Nephron progenitor cell (in vitro differentiated cells): ENCODE results near the gene TPPP.

Experiments used
- DNase-seq: peaks from one replicate; pipeline ENCODE4 v3.0.0; 2021
- H3K27ac Mint-ChIP-seq: 2 replicates; pipeline ENCODE4 v1.8.0; 2021; ENCODE audit warnings: mild to moderate bottlenecking, moderate library complexity, mixed read lengths
- H3K27me3 Mint-ChIP-seq: 2 replicates; pipeline ENCODE4 v1.8.0; 2021; ENCODE audit warnings: mild to moderate bottlenecking, low read depth, mixed read lengths; ENCODE audit not compliant: poor library complexity
- H3K36me3 Mint-ChIP-seq: 2 replicates; pipeline ENCODE4 v1.8.0; 2021; ENCODE audit warnings: low read depth, mixed read lengths
- H3K4me1 Mint-ChIP-seq: 2 replicates; pipeline ENCODE4 v1.8.0; 2021; ENCODE audit warnings: mixed read lengths
- H3K4me3 Mint-ChIP-seq: 2 replicates; pipeline ENCODE4 v1.8.0; 2021; ENCODE audit warnings: mild to moderate bottlenecking, moderate library complexity, mixed read lengths
- H3K9me3 Mint-ChIP-seq: 2 replicates; pipeline ENCODE4 v1.8.0; 2021; ENCODE audit warnings: mild to moderate bottlenecking, moderate library complexity, mixed read lengths
- TF ChIP-seq, protein P1 (sequence below): fragments of 200-600 bp; sonication (generic); IDR thresholded peaks from 2 replicates; pipeline ENCODE4 v1.5.0; 2021; ENCODE audit warnings: antibody characterized with exemption

TPPP gene

GRCh38 chr5:665956-666711, 27.0 kb downstream of the TPPP start:
- H3K36me3 Mint-ChIP-seq = peaks cover 30% of the 10 kb centered on the region
- H3K4me1 Mint-ChIP-seq = peaks cover 16% of the 10 kb centered on the region
- H3K9me3 Mint-ChIP-seq = peaks cover 2% of the 10 kb centered on the region
- no peaks in the 10 kb centered on the region for H3K27me3 Mint-ChIP-seq
- H3K4me3 Mint-ChIP-seq = no peak overlapping the region
- TF ChIP-seq, protein P1, sequence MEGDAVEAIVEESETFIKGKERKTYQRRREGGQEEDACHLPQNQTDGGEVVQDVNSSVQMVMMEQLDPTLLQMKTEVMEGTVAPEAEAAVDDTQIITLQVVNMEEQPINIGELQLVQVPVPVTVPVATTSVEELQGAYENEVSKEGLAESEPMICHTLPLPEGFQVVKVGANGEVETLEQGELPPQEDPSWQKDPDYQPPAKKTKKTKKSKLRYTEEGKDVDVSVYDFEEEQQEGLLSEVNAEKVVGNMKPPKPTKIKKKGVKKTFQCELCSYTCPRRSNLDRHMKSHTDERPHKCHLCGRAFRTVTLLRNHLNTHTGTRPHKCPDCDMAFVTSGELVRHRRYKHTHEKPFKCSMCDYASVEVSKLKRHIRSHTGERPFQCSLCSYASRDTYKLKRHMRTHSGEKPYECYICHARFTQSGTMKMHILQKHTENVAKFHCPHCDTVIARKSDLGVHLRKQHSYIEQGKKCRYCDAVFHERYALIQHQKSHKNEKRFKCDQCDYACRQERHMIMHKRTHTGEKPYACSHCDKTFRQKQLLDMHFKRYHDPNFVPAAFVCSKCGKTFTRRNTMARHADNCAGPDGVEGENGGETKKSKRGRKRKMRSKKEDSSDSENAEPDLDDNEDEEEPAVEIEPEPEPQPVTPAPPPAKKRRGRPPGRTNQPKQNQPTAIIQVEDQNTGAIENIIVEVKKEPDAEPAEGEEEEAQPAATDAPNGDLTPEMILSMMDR = no peak
- no peak for DNase-seq
- H3K27ac Mint-ChIP-seq = no peak overlapping the region

GRCh38 chr5:665541-665955, 27.6 kb downstream of the TPPP start:
- DNase-seq = no peak
- no peak overlapping the region for H3K27ac Mint-ChIP-seq
- TF ChIP-seq, protein P1 = no peak
- peaks cover 16% of the 10 kb centered on the region for H3K4me1 Mint-ChIP-seq
- H3K4me3 Mint-ChIP-seq = no peak overlapping the region
- peaks cover 35% of the 10 kb centered on the region for H3K36me3 Mint-ChIP-seq
- H3K9me3 Mint-ChIP-seq = peaks cover 4% of the 10 kb centered on the region
- no peaks in the 10 kb centered on the region for H3K27me3 Mint-ChIP-seq

DNA sequence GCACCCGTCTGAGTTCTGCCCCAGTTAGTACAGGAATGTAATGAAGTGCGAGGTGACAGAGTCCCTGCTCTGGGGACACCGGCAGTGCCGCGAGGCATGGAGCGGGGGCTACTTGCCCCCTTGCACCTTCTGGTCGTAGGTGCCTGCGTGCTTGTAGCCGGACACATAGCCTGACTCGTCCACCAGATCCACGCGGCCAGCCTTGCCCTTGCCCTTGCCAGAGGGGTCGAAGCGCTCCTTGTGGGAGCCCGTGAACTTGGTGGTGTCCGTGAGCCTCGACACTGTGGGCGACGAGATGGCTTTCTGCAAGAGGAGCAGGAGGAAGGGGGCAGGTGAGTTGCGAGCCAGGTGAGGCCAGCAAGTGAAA, 28.2 kb downstream of the TPPP start:
- Mint-ChIP-seq H3K27me3 (no peaks in the 10 kb centered on the region), H3K36me3 (peaks cover 41% of the 10 kb centered on the region), H3K9me3 (peaks cover 9% of the 10 kb centered on the region), H3K27ac (no peak overlapping the region), H3K4me1 (peaks cover 16% of the 10 kb centered on the region), H3K4me3 (no peak overlapping the region)
- no peak for DNase-seq
- TF ChIP-seq, protein P1 = no peak

- Mint-ChIP-seq H3K27ac (no peak overlapping the region), H3K27me3 (no peaks in the 10 kb centered on the region), H3K9me3 (peaks cover 13% of the 10 kb centered on the region), H3K36me3 (peaks cover 46% of the 10 kb centered on the region), H3K4me1 (peaks cover 16% of the 10 kb centered on the region), H3K4me3 (no peak overlapping the region)
- DNase-seq = no peak
- TF ChIP-seq, protein P1 = no peak
Measured at GRCh38 chr5:664343-664993, 28.7 kb downstream of the TPPP start.

DNA sequence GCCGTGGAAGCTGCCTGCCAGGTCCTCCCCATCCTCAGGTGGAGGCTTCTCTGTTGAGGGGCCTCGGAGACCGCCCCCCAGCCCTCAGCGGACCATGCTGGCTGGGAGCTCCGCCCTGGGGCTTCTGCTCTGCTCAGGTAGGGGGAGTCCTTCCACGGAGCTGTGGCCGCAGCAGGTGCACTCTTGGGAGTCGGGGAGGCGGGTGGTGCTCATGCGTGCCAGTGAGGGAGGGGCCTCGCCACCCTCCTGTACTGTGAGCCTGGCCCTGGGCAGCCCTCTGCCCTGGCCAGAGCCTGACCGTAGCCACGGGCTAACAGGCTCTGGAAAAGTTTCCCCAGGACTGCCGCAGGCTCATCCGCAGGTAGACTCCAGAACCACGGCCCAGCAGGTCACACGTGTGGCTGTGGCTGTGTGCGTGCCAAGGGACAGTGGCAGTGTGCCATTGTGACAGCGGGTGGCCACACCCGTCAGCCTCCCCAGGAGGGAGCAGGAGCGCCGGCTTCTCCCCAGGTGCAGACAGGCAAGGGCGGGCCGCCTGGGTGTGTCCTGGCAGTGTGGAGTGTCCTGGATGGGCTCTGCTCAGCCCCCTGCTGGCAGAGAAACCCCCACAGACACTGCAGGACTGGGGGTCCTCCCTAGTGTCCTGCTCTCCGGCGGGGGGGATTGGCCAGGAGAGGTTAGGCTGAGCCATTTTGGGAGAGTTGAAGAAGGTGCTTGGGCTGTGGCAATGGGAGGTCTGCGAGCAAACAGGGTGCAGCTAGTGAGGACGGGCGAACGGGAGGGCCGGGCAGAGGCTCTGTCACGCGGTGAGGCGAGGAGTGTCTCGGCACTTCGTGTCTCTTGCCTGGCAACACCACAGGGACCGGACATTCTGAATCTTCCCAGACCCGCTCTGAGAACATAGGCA, 29.5 kb downstream of the TPPP start:
- Mint-ChIP-seq H3K36me3 (peaks cover 54% of the 10 kb centered on the region), H3K27me3 (no peaks in the 10 kb centered on the region), H3K27ac (peak overlapping the region; percentile 80), H3K4me1 (peaks cover 16% of the 10 kb centered on the region), H3K4me3 (no peak overlapping the region), H3K9me3 (peaks cover 20% of the 10 kb centered on the region)
- TF ChIP-seq, protein P1 = no peak
- DNase-seq = no peak
